Measurements from ENCODE around the gene SELENOT.

SELENOT gene

DNA sequence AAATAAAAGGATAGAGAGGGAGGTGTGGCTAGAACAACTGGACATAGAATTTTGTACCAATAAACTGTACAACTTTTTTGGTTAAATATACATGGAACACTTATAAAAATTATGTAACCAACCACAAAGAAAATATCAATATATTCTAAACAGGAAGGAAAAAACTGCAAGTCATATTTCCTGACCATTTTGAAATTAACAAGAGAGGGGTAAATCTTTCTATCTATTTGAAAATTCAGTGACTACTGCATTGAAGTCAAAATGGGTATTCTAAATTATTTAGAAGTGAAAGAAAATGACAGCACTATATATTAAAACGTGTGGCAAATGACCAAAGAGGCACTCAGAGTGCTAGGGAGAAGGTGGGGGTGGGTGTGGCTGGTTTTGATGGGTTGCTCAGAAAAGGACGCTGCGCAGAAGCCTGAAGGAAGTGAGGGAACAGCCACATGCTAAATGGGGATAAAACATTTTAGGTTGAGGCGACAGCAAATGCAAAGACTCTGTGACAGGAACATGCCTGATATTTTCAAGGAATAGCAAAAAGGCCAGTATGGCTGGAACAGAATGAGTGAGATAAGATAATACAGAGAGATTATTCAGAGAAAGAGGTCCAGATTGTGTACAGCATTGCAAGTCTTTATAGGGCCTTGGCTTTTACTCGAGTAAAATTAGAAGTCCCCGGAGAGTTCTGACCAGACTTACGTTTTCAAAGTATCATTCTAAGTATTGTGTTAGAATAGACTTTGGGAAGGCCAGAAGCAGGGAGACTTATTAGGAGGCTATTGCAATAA lies 59.5 kb downstream of the SELENOT start:
- DNase-seq (ENCODE audit: low read depth in 2 of 2): no peak

DNA sequence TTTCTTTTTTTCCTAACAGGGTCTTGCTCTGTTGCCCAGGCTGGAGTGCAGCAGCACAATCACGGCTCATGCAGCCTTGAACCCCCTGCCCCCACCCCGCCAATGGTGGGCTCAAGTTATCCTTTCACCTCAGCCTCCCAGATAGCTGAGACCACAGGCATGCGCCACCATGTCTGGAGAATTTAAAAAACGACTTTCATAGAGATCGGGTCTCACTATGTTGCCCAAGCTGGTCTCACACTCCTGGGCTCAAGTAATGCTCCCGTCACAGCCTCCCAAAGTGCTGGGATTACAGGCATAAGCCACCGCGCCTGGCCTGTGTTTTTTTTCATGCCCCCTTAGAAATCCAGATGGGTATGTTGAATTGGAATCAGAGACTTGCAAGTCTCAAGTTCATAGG lies 60.3 kb downstream of the SELENOT start:
- no peak for DNase-seq (ENCODE audit: low read depth in 2 of 2)

DNA sequence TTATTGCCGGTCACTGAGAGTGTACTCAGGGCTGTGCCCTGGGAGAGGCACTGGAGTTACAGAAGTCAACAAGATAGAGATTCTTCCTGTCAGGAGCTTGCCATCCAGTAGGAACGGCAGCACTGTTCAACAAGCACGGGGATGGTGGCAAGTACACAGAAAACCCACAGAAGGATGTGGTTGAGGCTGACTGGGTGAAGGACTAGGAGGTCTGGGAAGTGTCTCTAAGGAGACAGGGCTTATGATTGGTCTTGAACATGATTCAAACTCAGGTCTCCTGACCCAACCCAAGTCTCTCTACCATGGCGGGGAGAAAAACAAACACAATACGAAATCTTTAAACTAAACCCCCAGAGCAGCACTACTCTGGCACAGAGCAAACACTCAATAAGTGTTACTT lies 63.0 kb downstream of the SELENOT start:
- no peak for DNase-seq (ENCODE audit: low read depth in 2 of 2)

DNA sequence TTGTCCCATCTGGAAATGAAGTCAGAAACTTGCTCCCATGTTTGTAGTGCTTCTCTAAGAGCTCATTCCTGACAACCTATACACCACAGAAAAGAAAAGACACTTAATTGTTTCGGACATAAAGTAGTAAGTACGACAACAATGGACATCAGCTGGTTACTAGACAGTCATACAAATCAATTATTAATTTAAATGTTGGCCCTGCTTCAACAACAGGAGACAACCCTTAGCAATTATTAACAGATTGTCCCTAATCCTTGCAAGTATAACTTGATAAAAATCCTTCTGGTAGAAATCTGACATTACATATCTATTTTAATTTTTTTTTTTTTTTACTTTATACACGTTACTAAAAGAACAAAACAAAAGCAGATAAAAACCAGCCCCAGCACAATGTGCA lies 70.8 kb downstream of the SELENOT start:
- no peak for DNase-seq (ENCODE audit: low read depth in 2 of 2)

DNA sequence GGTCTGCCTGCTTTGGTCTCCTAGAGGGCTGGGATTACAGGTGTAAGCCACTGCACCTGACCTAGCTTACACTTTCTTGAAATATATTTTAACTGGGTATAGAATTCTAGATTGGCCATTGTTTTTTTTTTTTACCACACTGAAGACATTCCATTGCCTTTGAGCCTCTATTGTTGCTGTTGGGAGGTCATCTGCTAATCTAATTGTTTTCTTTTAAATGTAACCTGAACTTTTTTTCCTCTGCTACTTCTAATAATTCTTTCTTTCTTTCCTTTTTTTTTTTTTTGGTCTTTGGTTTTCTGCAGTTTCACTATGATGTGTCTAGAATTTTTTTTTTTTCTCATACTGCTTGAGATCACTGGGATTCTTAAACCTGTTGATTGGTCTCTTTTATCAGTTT lies 72.5 kb downstream of the SELENOT start:
- no peak for DNase-seq (ENCODE audit: low read depth in 2 of 2)

Data from stimulated activated CD4-positive, alpha-beta T cell treated with anti-CD3 and anti-CD28 coated beads, Interleukin-1b, Interleukin-23, amount 100 ng/mL, for 4 hours (primary cell).